GM19099 (cell line): ENCODE measurements around the gene FMNL1.

ENCODE experiments used
- POLR2A ChIP-seq: IDR thresholded peaks from 3 replicates; pipeline ENCODE4 v1.6.1; 2011; ENCODE audit warnings: low read depth; ENCODE audit not compliant: insufficient read length; ENCODE audit errors: extremely low read depth

Gene FMNL1

DNA sequence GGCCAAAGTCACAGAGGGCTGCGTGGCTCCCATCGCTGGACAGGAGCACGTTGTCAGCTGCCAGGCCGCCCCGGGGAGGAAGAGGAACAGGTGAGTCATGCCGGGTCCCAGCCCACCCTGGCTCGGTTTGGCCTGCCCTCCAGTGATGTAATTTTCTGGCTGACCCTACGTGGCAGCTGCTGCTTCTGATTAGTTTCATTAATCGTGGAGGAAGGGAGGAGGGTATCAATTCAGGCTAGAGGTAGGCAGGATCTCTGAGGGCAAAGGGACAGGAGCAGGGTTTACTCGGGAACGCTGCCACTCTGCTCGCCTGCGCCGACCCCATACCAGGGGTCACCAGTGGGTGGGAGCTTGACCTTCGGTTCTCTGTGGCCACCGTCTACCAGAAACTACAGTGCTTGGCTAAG lies 51.9 kb downstream of the FMNL1 start:
- TF ChIP-seq POLR2A, result no peak

DNA sequence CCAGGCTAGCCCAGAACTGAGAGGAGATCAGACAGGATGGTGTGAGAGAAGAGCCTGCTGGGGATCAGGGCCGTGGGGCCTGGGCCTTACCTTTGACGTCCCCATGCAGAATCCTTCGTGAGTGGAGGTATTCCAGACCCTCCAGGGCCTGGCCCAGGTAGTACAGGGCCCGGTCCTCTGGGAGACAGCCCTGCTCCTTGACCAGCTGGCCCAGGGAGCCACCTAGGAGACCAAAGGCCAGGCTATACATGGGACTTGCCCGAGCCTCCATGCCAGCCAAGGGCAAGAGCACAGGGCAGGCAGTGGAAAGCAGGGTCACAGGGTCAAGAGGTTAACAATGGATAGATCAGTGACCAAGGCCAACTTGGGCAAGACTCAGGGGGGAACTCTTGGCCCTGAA lies 52.3 kb downstream of the FMNL1 start:
- no peak for TF ChIP-seq POLR2A

DNA sequence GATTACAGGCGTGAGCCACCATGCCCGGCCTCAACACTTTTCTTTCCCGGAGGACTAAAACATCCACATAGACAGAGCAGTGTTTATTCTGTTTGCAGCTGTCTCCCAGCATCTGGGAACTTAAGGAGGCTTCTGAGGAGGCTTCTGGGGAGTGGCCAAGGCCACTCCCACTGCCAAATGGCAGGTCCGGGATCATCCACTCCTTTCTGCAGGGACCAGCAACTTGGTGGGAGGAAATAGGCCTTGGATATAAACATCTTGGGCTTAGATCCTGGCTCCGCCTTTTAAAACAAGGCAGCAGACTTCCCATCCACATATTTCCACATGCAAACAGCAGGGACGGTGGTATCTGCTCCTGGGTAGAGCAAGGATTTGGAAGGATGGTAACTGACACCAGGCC lies 54.3 kb downstream of the FMNL1 start:
- TF ChIP-seq POLR2A, result no peak

- TF ChIP-seq POLR2A, result no peak
These were observed 55.6 kb downstream of the FMNL1 start for GRCh38 chr17:45277216-45277849.

GRCh38 chr17:45277992-45278391 lies 56.3 kb downstream of the FMNL1 start:
- TF ChIP-seq POLR2A, result no peak

DNA sequence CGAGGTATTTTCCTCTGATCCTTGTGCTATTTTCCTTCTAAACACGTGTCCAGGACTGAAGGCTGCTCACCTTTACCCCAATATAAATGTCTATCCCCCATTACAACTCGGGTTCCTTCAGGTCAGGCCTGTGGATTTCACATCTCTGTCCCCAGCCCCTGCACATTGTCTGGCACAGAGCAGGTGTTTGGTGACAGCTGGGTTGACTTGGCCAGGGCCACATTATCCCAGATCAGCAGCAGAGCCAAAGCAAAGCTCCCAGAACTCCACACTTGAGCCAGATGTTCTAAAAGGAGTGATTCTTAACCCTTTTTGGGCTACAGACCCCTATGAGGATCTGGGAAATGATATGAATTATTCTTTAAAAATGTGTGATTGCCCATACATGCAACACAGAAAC lies 58.2 kb downstream of the FMNL1 start:
- TF ChIP-seq POLR2A, result no peak

DNA sequence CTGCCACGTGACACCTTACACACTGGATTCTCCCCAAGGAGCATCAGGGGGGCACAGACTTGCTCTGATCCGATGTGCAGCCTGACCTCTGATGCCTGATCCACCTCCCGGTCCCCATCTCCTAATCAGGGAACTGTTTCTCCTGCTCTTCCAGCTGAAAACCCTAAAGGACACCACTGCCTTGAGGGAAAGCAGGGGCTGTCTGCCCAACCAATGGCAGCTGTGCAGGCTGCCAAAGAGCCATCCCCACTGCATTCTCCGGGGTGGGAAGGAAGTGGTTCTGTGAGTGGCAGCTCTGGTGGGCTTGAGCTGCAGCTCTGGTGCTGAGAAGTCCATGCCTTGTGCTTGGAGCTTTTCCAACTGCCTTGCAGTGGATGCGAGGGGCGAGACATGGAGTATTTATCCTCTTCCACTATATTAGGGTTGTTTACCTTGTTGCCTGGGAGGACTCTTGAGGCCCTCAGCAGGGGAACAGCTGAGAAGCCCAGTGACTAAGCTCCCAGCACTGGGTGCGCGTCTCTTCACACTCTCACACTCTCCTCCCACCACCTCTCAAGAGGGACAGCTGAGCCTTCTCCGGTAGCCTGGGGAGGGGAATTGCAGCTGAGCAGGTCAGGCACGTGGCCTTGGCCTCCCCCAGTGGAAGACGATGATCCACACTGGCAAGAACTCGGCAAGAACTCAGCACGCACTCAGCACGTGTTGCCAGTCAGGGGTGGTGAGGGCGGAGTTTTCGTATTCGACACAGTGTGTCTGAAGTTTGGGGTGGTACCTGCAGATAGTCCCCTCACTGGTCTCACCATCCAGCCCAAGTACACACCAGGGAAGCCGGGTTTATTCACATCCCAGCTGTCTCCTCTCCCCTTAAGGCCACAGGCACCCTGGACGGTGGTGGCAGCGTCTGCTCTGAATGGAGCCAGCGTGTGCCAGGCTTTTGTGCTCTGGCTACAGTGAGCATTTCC lies 61.3 kb downstream of the FMNL1 start:
- no peak for TF ChIP-seq POLR2A

DNA sequence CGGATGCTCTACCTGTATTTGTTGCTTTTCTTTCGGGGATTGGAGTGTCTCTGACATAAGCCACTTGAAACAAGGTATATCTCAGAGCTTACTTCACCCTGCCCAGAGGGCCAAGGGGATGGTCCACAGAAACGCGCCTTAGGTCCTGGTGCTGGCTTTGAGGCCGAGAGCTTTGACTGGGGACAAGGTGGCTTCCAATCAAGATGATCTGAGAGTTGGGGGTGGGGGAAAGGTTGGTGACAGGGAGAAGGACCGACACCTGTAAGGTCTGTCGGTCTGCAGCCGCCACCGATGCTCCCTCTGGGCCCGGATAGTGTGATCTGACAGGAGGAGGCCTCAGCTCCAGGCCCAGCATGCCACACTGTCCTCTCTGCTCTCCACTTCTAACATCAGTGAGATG lies 62.0 kb downstream of the FMNL1 start:
- no peak for TF ChIP-seq POLR2A

GRCh38 chr17:45284176-45285140 lies 62.8 kb downstream of the FMNL1 start:
- TF ChIP-seq POLR2A, result no peak

- TF ChIP-seq POLR2A, result no peak
These were observed 64.6 kb downstream of the FMNL1 start for GRCh38 chr17:45286286-45286685.

DNA sequence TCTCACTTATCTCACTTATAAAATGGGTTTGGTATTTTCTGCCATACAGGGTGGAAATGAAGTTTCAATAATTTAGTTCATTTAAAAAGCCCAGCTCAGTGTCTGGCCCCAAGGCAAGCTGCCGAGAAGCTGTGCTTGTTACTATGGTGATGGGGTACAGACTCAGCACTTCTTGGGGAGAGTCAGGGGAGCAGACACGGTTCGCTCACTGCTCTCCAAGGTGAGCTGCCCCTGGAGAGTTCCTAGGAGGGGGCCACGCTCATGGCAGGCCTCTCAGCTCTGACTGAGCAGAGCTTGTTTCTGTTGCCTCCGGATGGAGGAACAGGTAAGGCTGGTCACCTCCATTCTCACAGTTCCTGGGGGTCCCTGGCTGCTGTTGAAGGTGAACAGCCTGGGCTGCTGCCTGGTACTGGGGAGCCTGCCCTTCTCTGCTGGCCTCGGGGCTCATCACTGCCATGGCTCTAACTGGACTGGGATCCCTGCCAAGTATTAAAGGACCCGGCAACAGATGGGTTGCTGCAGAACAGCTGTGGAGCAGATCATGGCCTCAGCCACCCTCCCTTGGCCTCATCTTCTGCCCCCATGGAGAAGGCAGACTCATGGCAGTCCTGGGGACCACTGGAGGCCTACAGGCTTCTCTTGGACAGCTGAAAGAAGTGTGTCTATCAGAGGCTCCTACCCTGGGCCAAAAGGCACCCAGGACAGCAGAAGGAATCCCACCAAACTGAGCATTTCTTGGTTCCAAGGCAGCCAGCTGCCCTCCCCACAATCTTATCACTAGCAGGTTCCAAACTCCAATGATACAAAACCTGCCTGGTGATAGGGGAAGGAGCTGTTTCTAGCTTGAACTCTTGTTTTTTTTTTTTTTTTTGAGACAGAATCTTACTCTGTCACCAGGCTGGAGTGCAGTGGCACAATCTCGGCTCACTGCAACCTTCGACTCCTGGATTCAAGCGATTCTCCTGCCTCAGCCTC lies 66.1 kb downstream of the FMNL1 start:
- TF ChIP-seq POLR2A, result no peak

- no peak for TF ChIP-seq POLR2A
These were observed 67.1 kb downstream of the FMNL1 start for GRCh38 chr17:45288825-45289224.

DNA sequence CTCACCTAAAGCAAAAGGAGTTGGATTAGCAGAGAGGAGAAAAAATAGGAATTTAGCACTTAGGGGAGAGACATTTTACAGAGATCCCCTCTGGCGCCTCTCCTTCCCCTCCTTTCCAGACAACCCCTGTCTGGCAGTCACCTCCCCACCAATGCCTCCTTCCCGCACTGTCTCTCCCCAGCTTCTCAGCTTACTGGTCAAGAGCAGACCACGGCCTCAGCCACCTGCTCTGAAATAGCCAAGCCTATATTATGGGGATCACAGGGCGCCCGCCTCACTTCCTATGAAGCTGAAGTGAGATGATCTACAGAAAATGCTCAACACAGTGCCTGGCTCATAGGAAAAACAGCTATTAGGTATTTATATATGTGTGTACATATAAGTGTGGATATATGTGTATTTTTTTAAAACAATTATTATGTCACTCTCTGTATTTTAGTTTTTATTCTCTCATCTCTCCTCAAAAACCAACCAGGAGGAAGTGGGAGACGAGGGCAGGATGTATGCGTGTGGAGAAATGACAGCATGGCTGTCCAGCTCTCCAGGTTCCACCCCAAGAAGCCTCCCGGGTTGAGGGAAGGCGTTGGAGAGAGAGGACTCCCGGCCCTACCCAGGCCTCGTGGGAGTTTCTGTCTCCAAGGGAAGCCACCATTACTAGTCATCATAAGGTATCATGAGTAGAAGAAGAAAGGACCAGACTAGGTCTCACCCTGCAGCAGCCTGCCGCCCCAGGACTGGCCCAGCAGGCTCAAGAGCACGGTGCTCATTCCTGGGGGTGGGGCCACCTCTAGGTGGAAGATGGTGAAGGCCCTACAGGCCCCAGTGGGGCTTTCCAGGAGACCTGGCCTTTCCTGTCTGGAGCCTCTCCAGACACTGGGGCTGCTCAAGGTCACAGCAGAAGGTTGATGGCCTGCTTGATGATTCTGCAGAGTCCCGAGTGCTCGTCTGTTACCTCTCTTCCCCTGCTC lies 67.9 kb downstream of the FMNL1 start:
- TF ChIP-seq POLR2A, result no peak
